ENCODE measurements around the gene CD6.

The CD6 gene

GRCh38 chr11:60978546-60979380, 7.3 kb downstream of the CD6 start:
- no peak for DNase-seq (ENCODE audit: low read depth, low spot score)
- no peak overlapping the region for H3K4me3 ChIP-seq (ENCODE audit: low read depth, low read length)
- no peak for TF ChIP-seq CTCF (IDR thresholded peaks at IDR 0.05; ENCODE audit: low read depth, low read length)
- in situ Hi-C loops (cut with HindIII; ENCODE audit: low sequenced_read_pairs), result no loop called here

GRCh38 chr11:60981515-60981914, 10.0 kb downstream of the CD6 start:
- no peak for DNase-seq (ENCODE audit: low read depth, low spot score)
- H3K4me3 ChIP-seq (ENCODE audit: low read depth, low read length), result no peak overlapping the region
- TF ChIP-seq CTCF (IDR thresholded peaks at IDR 0.05; ENCODE audit: low read depth, low read length), result no peak
- in situ Hi-C loops (cut with HindIII; ENCODE audit: low sequenced_read_pairs), result no loop called here

GRCh38 chr11:60982184-60982583, 10.7 kb downstream of the CD6 start:
- in situ Hi-C loops (cut with HindIII; ENCODE audit: low sequenced_read_pairs), result no loop called here
- no peak for TF ChIP-seq CTCF (IDR thresholded peaks at IDR 0.05; ENCODE audit: low read depth, low read length)
- DNase-seq (ENCODE audit: low read depth, low spot score), result no peak
- H3K4me3 ChIP-seq (ENCODE audit: low read depth, low read length), result no peak overlapping the region

- in situ Hi-C loops (cut with HindIII; ENCODE audit: low sequenced_read_pairs), result no loop called here
- no peak overlapping the region for H3K4me3 ChIP-seq (ENCODE audit: low read depth, low read length)
- no peak for DNase-seq (ENCODE audit: low read depth, low spot score)
- no peak for TF ChIP-seq CTCF (IDR thresholded peaks at IDR 0.05; ENCODE audit: low read depth, low read length)
Observed at GRCh38 chr11:60984149-60984548, 12.7 kb downstream of the CD6 start.

GRCh38 chr11:60984636-60985035, 13.2 kb downstream of the CD6 start:
- TF ChIP-seq CTCF (IDR thresholded peaks at IDR 0.05; ENCODE audit: low read depth, low read length), result no peak
- DNase-seq (ENCODE audit: low read depth, low spot score), result no peak
- H3K4me3 ChIP-seq (ENCODE audit: low read depth, low read length), result no peak overlapping the region
- in situ Hi-C loops (cut with HindIII; ENCODE audit: low sequenced_read_pairs), result no loop called here

- no peak overlapping the region for H3K4me3 ChIP-seq (ENCODE audit: low read depth, low read length)
- no peak for DNase-seq (ENCODE audit: low read depth, low spot score)
- in situ Hi-C loops (cut with HindIII; ENCODE audit: low sequenced_read_pairs), result no loop called here
- no peak for TF ChIP-seq CTCF (IDR thresholded peaks at IDR 0.05; ENCODE audit: low read depth, low read length)
Observed at GRCh38 chr11:60985501-60985900, 14.0 kb downstream of the CD6 start.
